Measurements from ENCODE around the gene CENPM.

CENPM gene

GRCh38 chr22:41899110-41899509, 47.8 kb downstream of the CENPM start:
- no peak overlapping the region for H3K4me3 ChIP-seq (ENCODE audit: insufficient read length, low read depth)
- H3K36me3 ChIP-seq (ENCODE audit: insufficient read depth, insufficient read length, low read length) = peaks cover 78% of the 10 kb centered on the region
- H3K9me3 ChIP-seq (ENCODE audit: insufficient read depth, low read length) = no peaks in the 10 kb centered on the region
- no peak overlapping the region for H3K9ac ChIP-seq (ENCODE audit: insufficient read length, low read depth)
- H3K27me3 ChIP-seq (ENCODE audit: insufficient read depth, insufficient read length) = no peaks in the 10 kb centered on the region
- no peak for DNase-seq (ENCODE audit: low read depth, low spot score)
- H3K4me1 ChIP-seq (ENCODE audit: insufficient read depth, insufficient read length) = no peaks in the 10 kb centered on the region
- no peak for TF ChIP-seq YY1 (IDR thresholded peaks at IDR 0.05; ENCODE audit: insufficient read depth, insufficient read length)
- TF ChIP-seq SUZ12 (IDR thresholded peaks at IDR 0.05; ENCODE audit: extremely low read depth, insufficient read depth, insufficient read length) = no peak
- no peak for TF ChIP-seq ZNF274 (IDR thresholded peaks at IDR 0.05; ENCODE audit: low read depth, low read length)

DNA sequence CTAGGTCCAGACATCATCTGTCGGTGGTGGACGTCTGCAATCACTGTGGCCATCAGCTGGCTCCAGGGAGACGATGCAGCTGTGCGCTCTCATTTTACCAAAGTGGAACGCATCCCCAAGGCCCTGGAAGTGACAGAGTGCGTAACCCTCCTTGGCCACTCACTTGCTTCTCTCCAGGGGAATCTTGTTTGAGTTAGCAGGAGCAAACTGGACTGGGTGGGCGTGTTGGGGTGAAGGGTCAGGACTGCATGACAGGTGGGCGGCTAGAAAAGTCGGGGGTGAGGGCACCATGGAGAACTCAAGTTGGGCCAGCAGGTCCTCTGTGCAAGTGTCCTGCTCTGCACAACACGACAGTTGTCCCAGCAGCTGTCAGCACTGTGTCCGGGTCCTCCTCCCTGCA, 48.3 kb downstream of the CENPM start:
- no peak for DNase-seq (ENCODE audit: low read depth, low spot score)
- H3K9ac ChIP-seq (ENCODE audit: insufficient read length, low read depth) = no peak overlapping the region
- H3K36me3 ChIP-seq (ENCODE audit: insufficient read depth, insufficient read length, low read length) = peaks cover 78% of the 10 kb centered on the region
- H3K4me3 ChIP-seq (ENCODE audit: insufficient read length, low read depth) = no peak overlapping the region
- H3K9me3 ChIP-seq (ENCODE audit: insufficient read depth, low read length) = no peaks in the 10 kb centered on the region
- TF ChIP-seq YY1 (IDR thresholded peaks at IDR 0.05; ENCODE audit: insufficient read depth, insufficient read length) (no peak), SUZ12 (IDR thresholded peaks at IDR 0.05; ENCODE audit: extremely low read depth, insufficient read depth, insufficient read length) (no peak), ZNF274 (IDR thresholded peaks at IDR 0.05; ENCODE audit: low read depth, low read length) (no peak)
- H3K27me3 ChIP-seq (ENCODE audit: insufficient read depth, insufficient read length) = no peaks in the 10 kb centered on the region
- no peaks in the 10 kb centered on the region for H3K4me1 ChIP-seq (ENCODE audit: insufficient read depth, insufficient read length)

DNA sequence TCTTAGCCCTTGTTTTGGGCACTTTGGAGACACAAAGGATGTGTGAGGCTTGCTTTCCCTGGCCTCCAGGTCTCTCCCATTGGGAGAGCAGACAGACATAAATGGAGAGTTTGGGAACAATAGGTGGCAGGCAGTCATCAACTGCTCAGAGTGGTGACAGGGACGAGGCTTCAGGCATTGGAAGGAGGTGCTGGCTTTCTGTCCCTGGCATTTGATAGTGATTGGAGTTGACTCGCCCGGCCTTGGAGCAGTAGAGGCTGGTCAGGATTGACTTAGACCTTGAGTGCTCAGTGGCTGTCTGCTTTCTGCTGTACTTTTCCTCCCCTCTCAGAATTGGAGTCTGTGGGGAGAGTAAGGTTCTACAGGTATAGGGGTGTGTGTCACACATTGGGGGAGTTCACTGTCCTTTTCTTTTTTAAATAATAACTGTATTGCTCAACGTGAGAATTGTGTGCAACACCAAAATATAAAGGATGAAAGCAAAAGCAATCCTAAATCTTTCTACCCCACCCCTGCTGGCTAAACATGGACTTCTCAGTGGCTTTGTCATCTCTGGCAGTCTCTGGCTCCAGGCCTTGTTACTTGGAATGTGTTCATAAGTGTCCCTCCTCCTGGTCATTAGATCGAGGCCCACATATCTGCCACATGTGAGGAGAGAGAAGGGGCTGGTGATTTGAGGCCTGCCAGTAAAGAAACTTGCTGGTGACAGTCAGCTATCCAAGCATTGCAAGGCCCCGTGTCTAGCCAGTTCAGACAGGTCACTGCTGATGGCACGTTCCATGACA, 53.2 kb downstream of the CENPM start:
- Histone ChIP-seq H3K27me3 (ENCODE audit: insufficient read depth, insufficient read length) (no peaks in the 10 kb centered on the region), H3K4me3 (ENCODE audit: insufficient read length, low read depth) (no peak overlapping the region), H3K4me1 (ENCODE audit: insufficient read depth, insufficient read length) (no peaks in the 10 kb centered on the region), H3K36me3 (ENCODE audit: insufficient read depth, insufficient read length, low read length) (peaks cover 70% of the 10 kb centered on the region), H3K9me3 (ENCODE audit: insufficient read depth, low read length) (no peaks in the 10 kb centered on the region), H3K9ac (ENCODE audit: insufficient read length, low read depth) (no peak overlapping the region)
- TF ChIP-seq YY1 (IDR thresholded peaks at IDR 0.05; ENCODE audit: insufficient read depth, insufficient read length) (no peak), SUZ12 (IDR thresholded peaks at IDR 0.05; ENCODE audit: extremely low read depth, insufficient read depth, insufficient read length) (no peak), ZNF274 (IDR thresholded peaks at IDR 0.05; ENCODE audit: low read depth, low read length) (no peak)
- no peak for DNase-seq (ENCODE audit: low read depth, low spot score)

DNA sequence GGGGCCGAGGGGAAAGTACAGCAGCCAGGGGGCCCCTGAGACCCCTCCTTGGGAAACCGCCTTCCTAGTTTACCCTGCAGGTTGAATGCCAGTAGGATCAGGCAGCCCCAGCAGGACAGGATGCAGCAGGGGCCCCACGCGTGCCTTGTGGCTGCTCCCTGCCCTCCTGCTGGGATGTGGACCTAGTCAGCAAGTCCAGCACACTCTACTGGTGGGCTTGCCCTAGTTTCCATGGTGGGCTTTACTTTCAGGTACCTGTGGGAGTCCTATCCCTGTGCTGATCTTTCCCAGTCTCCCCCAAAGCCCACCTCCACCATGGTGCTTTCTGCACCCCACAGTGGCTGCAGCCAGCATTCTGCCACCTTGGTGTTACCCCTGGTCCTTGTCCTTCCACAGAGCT, 54.2 kb downstream of the CENPM start:
- Histone ChIP-seq H3K4me1 (ENCODE audit: insufficient read depth, insufficient read length) (no peaks in the 10 kb centered on the region), H3K27me3 (ENCODE audit: insufficient read depth, insufficient read length) (no peaks in the 10 kb centered on the region), H3K9ac (ENCODE audit: insufficient read length, low read depth) (no peak overlapping the region), H3K36me3 (ENCODE audit: insufficient read depth, insufficient read length, low read length) (peaks cover 73% of the 10 kb centered on the region), H3K4me3 (ENCODE audit: insufficient read length, low read depth) (no peak overlapping the region), H3K9me3 (ENCODE audit: insufficient read depth, low read length) (no peaks in the 10 kb centered on the region)
- no peak for TF ChIP-seq YY1 (IDR thresholded peaks at IDR 0.05; ENCODE audit: insufficient read depth, insufficient read length)
- TF ChIP-seq ZNF274 (IDR thresholded peaks at IDR 0.05; ENCODE audit: low read depth, low read length) = no peak
- no peak for TF ChIP-seq SUZ12 (IDR thresholded peaks at IDR 0.05; ENCODE audit: extremely low read depth, insufficient read depth, insufficient read length)
- DNase-seq (ENCODE audit: low read depth, low spot score) = no peak

- Histone ChIP-seq H3K36me3 (ENCODE audit: insufficient read depth, insufficient read length, low read length) (peaks cover 70% of the 10 kb centered on the region), H3K9me3 (ENCODE audit: insufficient read depth, low read length) (no peaks in the 10 kb centered on the region), H3K9ac (ENCODE audit: insufficient read length, low read depth) (no peak overlapping the region), H3K27me3 (ENCODE audit: insufficient read depth, insufficient read length) (no peaks in the 10 kb centered on the region), H3K4me3 (ENCODE audit: insufficient read length, low read depth) (no peak overlapping the region), H3K4me1 (ENCODE audit: insufficient read depth, insufficient read length) (no peaks in the 10 kb centered on the region)
- no peak for TF ChIP-seq SUZ12 (IDR thresholded peaks at IDR 0.05; ENCODE audit: extremely low read depth, insufficient read depth, insufficient read length)
- TF ChIP-seq ZNF274 (IDR thresholded peaks at IDR 0.05; ENCODE audit: low read depth, low read length) = no peak
- TF ChIP-seq YY1 (IDR thresholded peaks at IDR 0.05; ENCODE audit: insufficient read depth, insufficient read length) = no peak
- no peak for DNase-seq (ENCODE audit: low read depth, low spot score)
Observed at GRCh38 chr22:41891407-41891806, 55.5 kb downstream of the CENPM start.
